GM11168 (cell line): ENCODE results near the gene NID2.

ENCODE experiments used
- in situ Hi-C: fragments of 300-500 bp; cut with MboI; formaldehyde crosslinking; loops from one replicate; pipeline ENCODE4 v1.12.0; 2022; ENCODE audit warnings: low sequenced_read_pairs; ENCODE audit not compliant: unreplicated experiment

The NID2 gene

DNA sequence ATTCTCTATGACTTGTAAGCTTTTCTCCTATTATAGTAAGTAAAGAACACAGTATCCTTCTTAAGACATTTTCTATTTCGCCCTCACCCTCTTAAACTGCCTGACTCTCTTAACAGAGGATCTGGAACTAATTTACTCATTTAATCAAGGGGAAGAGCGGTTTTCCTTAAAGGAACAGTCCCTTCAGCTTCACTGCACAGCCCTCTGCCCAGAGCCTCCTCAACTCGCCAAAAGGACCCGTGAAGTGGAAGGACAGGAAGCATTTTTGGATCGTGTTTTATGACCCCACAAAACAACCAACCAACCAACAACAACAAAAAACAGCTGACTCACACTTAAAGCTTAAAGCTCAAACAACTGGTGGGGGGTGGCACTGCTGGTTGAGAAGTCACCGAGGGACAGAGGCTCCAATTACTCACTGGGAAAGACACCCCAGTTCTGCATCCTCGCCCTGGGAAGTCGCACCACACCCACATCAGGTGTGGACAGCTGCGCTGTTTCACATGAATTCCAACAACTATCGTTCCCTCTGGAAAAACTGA, 35.7 kb downstream of the NID2 start:
- in situ Hi-C loops = no loop called here

DNA sequence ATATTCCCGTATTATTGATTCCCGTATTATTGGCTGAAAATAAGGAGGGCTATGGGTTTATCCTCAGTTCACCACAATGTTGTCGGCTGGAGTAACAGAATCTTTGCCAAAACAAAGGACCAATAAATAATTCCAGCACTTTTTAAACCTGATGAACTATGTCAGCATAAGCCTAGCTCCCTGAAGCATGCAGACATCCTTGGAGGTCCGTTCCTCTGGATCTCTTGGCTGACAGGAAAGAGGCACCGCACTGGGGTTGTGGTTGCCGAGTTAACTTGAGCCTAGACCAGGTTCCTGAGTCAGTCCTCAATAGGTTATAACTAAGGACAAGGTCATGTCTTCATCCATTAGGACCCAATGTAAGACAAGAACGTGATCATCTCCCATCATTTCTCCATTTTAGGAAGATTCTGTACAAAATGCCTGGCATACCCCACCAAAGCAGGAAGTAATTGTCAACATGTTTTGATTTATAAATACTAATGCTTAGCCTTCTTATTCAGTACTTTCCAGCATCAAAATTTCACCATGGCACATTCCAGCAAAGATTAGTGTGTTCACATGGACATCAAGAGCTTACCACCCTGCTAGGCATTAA, 36.6 kb downstream of the NID2 start:
- in situ Hi-C loops = no loop called here

DNA sequence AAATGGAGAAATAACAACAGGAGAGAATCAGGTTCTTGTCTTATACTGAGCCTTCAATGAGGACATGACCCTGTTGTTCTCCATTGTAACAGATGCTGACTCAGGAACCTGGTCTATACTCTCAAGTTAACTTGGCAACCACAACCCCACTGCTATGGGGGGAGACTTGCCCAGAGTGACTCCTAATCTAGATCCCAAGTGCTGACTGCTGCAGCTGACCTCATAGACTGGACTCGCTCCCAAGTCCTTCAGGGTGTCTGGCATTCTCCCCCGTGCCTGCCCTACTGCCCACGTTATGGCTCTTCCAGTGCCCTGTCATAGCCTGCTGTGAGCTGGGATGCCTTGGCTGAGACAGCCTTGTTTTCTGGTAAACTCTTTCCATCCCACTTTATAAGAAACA, 37.1 kb downstream of the NID2 start:
- in situ Hi-C loops = no loop called here

DNA sequence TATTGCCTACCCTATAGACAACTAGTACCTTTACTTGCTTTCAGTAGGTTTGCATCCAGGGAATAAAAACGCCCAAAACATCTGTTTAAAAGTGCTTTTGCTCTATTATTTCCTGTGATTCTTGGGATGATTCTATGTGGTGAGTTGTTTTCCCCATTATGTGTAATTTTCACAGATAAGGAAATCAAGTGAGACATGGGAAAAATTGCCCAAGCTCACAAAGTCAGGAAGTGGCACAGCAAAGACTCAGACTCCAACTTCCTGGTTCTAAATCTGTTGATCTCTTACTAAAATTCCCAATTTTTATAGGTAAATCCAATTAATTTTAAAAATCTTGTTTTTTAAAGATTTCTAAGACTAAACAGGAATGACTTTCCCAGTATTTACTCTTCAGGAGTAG, 39.0 kb downstream of the NID2 start:
- in situ Hi-C loops = no loop called here

DNA sequence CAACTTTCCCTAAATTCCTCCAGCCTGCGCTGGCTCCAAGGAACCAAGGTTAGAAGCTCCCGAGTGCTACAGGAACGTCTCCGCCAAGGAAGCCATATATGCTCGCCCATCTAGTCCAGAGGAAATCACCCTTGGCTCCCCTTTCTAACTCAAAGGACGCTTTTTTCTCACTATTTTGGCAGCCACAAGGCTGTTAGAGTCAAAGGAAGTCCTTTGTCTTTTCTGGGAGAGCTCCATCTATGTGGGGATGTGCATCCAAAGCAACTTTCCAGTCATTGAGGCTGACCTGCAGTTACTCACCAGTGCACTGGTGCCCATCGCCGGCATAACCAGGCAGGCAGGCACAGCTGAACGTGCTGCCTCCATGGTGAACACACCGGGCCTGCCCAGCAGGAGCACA, 42.0 kb downstream of the NID2 start:
- in situ Hi-C loops = no loop called here

DNA sequence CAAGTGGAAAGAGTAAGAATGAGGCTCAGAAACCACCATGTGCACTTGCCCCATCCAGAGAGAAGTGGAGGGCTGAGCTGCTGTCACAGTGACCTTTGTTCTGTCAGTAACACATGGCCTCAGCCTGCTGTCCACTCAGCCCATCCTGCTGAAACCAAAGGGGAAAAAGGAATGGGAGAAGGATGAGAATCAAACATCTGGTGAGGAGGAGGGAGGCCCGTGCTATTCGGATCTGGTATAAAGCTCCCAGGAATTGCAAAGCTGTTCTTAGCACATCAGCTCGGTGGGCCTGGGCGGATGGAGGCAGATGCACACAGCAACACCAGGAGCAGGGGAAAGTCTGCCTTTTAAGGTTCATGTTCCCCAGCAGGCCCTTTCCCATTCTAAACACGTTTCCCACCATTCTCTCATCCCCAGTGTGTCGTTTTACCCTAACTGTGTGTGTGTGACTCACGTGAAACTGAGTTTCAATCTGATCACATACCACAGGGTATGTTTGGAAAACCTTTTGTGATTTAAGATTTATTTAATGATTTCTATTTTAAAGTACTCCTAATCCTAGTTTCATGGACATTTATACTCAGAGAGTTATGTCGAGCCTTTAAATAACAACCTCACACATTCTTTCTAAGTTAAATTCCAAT, 42.7 kb downstream of the NID2 start:
- in situ Hi-C loops = no loop called here

DNA sequence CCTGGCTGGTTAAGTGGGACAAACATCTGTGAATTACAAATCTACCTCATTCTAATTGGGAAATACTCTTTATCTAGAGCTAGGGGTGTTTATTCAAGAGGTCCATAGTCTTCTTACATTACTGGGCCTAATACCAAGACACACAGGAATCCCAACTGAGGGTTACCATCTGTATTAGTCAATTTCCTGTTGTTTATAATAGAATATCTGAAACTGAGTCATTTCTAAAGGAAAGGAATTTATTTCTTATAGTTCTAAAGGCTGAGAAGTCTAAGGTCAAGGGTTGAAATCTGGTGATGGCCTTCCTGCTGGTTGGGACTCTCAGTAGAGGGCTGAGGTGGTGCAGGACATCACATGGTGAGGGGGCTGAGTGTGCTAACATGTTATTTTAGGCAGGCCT, 43.5 kb downstream of the NID2 start:
- in situ Hi-C loops = no loop called here

DNA sequence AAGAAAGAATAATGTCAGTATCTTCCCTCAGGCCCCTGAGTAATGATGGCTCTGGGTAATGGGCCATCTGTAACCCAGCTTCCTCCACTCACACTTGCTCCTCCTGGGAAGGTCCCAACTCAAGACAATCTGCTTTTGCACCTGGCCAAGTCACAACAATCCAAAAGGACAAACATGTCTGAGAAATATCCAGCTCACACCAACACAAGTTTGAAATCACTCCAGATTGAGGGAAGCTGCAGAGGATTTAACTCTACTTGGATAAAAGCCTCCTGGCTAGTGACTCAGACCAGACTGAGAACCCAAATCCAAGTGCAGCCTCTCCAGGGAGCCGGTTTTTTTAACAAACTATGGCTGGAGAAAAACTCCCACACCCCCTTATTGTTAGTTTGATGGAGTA, 45.3 kb downstream of the NID2 start:
- in situ Hi-C loops = no loop called here

DNA sequence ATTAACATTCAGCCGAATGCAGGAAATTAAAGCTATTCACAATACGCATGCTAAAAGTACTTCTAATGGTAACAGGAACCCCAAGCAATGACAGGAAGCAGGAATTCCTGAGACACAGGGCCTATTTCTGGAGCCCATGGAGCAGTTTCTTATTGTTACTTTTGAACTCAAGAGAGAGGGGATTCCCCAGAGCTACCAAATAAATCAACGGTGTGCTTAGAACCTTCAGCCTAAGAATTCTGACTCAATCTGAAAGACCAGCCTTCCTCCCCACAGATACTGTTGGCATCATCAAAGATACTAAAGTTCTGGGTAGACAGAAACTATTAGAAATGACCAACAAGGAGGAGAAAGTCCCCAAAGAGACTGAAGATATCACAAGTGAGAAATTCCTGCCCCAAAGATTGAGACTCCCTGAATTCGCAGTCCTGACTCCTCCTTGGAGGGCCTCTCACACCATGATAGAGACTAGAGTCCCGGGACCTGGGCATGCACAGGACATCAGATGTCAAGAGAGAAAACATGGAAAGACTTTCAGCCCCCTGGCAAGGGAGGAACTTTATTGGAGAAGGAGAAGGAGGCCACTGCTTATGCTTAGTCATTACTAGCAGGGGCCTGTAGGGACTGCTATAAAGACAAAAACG, 46.8 kb downstream of the NID2 start:
- in situ Hi-C loops = no loop called here

DNA sequence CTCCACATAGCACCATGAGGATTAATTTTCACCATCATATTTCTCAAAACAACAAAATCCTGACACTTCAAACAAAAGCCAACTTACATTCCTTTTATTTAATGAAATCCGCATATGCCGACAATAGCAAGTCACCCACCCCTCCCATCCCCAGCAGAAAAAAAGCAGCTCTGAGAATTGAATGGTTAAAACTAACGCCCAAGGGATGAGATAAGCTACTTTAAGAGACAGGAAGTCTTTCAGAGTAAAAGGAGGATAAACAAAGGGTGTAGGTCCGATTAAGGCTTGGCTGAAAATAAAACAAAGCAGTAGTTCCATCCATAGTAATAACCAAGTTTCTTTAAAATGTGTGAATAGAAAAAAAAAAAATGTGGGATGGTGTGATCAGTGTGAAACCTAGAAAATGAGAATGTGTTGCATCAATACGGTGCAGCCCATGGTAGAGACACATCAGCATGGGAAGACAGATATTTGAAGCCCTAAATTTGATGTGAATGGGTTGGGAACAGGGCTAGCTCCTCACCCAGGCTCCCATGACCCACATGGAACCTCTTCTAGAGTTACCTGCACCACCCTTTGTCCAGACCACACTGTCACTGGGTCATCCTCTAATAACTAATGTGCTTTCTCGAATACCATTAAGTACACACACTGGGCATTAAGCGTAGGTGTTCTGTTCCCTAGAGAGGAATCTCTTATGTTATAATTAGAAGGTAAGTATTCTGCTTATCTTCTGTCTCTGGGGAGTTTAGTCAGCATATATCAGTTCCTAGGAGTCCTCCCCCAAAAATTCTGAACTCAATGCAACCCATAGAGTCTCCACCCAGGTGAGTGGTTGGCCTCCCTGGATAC, 47.8 kb downstream of the NID2 start:
- in situ Hi-C loops = no loop called here

DNA sequence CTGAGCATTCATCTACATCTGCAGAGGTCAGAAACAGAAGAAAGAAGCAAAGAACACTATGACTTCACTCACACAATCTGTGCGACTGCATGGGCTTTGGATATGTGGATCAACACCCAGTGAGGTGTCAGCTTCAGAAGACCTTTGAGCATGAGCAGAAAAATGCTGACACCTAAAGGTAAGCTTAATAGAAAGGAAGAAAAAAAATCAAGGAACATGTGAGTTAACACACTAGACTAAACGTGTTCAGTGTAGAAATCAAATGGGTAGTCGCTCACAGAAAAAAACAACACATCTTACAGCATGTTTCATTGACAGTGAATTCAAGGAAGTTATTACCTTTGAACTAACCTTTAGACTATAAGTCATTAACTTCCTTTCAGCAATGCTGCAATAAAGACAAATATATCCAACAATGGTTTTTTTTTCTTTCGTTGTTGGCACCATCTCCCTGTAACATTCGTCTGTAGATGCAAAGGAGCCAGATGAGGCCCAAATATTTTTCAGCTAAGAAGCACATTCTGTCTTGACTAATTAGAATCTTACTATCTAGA, 48.6 kb downstream of the NID2 start:
- in situ Hi-C loops = no loop called here

DNA sequence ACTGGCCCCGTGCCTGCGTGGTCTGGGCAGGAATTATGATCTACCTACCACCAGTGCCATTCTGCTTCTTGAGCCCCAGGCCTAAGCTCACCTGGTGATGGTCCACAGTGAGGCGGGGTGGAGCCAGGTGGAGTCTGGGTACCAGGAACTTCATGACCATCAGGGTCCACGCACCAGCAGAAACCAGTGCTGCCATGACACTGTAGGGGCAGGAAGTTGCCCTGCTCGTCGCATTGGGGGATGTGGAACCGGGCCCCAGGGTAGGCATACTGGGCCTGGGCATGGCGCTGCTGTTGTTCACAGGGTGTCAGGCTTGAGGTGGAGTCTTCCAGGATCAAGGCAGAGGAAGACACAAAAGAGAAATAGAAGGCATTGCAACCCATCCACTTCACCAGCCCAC, 49.9 kb downstream of the NID2 start:
- in situ Hi-C loops = no loop called here

DNA sequence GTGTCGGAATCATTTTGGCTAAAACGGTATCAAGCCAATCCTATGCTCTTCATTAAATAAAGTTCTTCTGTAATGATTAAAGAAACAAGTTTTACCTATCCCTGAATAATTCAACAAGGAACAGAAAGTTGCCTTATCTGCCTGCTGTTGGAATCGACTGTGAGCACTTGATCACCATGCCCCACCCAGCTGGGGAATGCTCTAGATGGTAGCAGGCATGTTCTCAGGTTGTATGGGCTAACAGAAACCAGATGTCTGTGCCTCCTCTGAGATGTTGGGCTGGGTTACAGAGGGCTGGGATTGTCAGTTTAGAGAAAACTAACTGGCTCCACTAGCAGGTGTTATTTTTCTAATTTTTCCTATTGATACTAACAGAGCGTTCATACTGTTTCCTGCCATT, 50.6 kb downstream of the NID2 start:
- in situ Hi-C loops = no loop called here

DNA sequence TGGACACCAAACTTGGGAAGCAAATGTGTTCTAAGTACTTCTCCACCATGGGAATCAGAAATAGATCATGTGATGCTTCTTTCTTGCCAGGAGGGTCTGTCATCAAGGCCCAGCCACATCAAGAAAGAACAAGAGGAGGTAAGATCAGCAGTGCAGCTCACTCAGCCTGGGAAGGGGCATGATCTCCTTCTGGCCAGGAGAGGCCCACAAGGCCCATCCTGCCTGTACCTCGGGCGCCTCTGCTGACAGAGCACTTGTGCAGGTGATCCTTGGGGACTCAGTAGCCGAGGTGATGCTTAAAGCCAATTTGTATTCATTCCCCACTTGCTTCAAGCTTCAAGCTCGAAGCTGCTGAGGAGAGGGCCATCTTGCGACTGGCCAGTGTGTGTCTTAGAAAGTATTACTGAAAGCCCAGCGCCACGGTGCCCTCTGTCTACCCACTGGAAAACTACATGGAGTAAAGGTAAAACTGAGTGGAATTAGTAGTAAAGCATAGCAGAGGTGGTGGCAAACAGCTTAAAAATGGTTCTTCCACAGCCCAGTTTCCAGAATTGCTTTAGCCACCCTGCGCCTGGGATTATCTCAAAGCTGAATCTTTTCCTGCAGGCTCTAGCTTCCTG, 53.3 kb downstream of the NID2 start:
- in situ Hi-C loops = no loop called here

DNA sequence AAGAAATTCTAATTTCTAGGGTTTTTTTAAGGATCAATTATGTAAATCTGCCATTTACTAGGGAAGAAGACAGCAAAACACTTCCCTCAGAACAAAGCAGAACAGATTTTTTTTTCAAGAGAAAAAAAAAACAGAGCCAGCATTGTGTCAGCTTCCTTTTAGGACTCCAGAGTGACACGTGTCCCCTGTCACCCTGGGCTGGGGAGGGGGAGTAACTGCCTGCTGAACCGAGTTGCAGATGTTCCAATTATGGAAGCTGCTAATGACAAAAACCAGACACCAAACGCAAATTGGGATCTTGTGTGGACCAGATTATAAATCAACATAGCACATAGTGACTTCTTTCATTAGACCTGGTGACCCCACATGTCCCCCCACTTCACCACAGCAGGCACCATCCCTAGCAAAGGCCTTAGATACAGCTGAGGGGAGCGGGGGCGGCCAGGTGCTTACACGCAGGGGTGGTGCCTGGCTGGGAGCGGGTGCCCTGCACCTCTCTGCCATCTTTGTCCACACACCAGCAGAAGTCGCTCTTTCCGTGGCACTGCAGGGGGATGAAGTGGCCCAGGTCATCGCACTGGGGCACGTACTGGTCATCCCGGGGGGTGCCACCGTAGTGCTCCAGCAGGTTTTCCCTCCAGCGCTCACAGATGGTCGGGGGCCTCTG, 54.1 kb downstream of the NID2 start:
- in situ Hi-C loops = no loop called here

DNA sequence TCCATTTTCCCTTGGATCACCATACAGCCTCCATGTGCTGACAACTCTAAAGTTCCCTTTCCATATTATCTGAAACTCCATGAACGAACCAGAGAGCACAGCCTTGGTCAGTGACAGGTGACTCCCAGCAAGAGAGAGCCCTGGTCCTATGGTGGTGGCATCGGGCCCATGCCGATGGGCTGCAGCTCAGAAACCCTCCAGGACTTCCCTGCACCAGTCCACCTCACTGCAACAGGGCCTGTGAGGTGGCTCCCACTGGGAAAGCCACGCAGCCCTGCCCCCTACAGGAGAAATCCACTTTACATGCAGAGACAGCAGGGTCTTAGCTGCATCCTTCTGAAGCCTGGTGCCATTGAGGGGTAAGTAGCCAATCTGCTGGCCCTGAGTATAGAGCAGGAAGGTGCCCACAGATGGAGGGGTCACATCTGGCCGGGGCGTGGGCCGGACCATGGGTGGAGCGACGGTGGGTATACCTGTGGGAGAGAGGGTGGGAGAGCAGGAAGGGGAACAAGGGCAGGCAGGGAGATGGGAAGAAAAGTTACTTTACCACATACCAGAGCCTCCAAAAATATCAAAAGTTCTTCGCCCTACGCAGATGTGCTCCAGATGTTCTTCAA, 54.8 kb downstream of the NID2 start:
- in situ Hi-C loops = no loop called here

DNA sequence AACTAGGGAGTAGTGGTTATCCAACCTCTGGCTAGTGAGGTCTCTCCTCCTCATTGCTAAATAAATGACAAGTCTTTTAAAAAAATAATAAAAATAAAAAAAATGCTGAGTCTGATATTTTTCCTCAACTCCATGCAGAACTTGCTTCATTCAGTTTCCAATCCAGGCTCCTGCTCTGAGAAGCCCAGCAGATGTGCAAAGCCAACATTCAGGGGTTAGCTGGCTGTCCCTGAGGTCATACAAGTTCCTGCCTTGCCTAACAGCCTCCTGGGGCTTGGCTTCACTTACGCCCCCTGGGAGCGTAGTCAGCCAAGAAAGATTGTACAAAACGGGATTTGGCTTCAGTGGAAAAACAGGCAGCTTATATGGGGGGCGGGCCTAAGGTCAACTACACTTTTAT, 56.2 kb downstream of the NID2 start:
- in situ Hi-C loops = no loop called here

DNA sequence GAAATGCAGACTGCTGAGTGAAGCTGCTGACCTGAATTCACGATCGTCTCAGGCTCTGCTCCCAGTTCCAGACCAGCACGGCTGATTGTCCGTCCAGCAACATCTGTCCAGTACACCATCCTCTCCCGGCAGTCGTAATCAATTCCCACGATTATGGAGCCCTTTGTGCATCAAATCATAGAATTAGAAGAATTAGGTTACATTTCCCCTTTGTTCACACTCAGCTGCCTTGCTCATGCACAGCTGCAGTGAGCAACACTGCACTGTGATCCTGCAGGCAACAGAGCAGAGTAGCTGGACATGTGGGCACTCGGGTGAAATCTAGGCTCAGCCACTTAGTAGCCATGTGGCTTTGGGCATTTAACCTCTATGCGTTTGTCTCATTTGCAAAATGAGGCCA, 57.3 kb downstream of the NID2 start:
- in situ Hi-C loops = no loop called here

DNA sequence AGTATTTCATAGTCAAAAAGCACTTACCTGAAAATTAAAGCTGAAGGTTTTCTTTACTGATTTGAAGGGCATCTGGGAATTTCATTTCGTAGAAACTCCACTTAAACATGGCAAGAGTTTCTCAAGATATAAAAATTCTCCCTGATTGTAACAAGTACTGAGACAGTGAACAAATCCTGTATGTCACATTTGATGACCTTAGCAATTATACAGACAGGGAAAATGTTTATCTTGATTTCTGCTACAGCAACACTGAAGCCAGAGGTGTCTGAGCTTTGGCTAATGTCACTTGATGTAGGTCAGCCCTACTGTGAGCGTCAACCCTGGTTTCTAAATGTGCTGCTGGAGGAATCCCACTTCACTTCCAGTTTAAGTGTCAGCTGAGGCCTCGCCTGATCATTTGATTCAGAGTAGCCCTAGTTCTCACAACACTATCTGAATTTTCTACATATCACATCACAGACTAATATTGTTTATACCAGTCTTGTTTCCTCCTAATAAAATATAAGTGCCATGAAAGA, 58.6 kb downstream of the NID2 start:
- in situ Hi-C loops = no loop called here
